Measurements from ENCODE around the gene WARS2.

- TF ChIP-seq CTCF (conservative IDR thresholded peaks at IDR 0.05; ENCODE audit: low read length) (no peak), EZH2phosphoT487 (IDR thresholded peaks at IDR 0.05; ENCODE audit: borderline replicate concordance, low read depth, low read length) (no peak)
Measured at GRCh38 chr1:119114786-119115185, 25.7 kb downstream of the WARS2 start.
